ENCODE results near the gene FBXW7.

GRCh38 chr4:152459326-152459725 lies 76.6 kb downstream of the FBXW7 start:
- TF ChIP-seq CTCF (IDR thresholded peaks at IDR 0.05; ENCODE audit: poor library complexity) (no peak), EZH2phosphoT487 (IDR thresholded peaks at IDR 0.05; ENCODE audit: low read depth, severe bottlenecking, unreplicated experiment) (no peak), EZH2 (IDR thresholded peaks at IDR 0.05; ENCODE audit: borderline replicate concordance) (no peak)

All from hepatocyte (in vitro differentiated cells).